PC-3 (cell line): ENCODE results near the gene RPS16. TPM values are rescaled to one million over a fixed set of nuclear protein-coding genes. Genes with fewer than 3 reads are reported as not detected.
A peak's percentile ranks its signal among the peaks of the same experiment; 100 is the strongest.

Experiments used
- ATAC-seq: fragments of 200-7000 bp; cut with Tn5 transposase; 2 replicates; pipeline ENCODE4 v1.9.1; 2020; ENCODE audit warnings: mild to moderate bottlenecking, moderate library complexity
- BruUV-seq: library from RNA; stranded (reverse); fragments of 400-500 nt; replicated peaks from 2 replicates; lab custom pipeline; 2021; lab: Mats Ljungman, UMichigan
- CTCF ChIA-PET: fragments of 300-600 bp; sonication (Branson Sonifier 250); formaldehyde crosslinking; loops from one replicate; lab custom pipeline; 2022; ENCODE audit warnings: antibody characterized with exemption; lab: Charles Lee
- POLR2A ChIA-PET: fragments of 300-600 bp; sonication (Branson Sonifier 250); formaldehyde crosslinking; loops from one replicate; lab custom pipeline; 2022; ENCODE audit warnings: antibody characterized with exemption; ENCODE audit not compliant: unreplicated experiment; lab: Charles Lee
- DNase-seq: peaks from one replicate; pipeline ENCODE4 v3.0.0-alpha.2; 2015
- H2AFZ ChIP-seq: fragments of 300-600 bp; sonication (generic); 2 replicates; pipeline ENCODE4 v1.6.0; 2016; ENCODE audit warnings: antibody characterized with exemption, low read length
- H3F3A ChIP-seq: fragments of 300-600 bp; sonication (generic); one replicate; pipeline ENCODE4 v1.6.0; 2017; ENCODE audit warnings: antibody characterized with exemption, low read length, control low read depth, mild to moderate bottlenecking; ENCODE audit not compliant: unreplicated experiment
- H3K27ac ChIP-seq: fragments of 300-600 bp; sonication (generic); 2 replicates; pipeline ENCODE4 v1.5.1; 2016; ENCODE audit warnings: mild to moderate bottlenecking, low read length
- H3K27me3 ChIP-seq: fragments of 300-600 bp; sonication (generic); 2 replicates; pipeline ENCODE4 v1.6.1; 2016; ENCODE audit warnings: low read length, mixed read lengths
- H3K36me3 ChIP-seq: fragments of 300-600 bp; sonication (generic); 2 replicates; pipeline ENCODE4 v1.6.1; 2016; ENCODE audit warnings: low read depth, mixed run types, low read length, mixed read lengths
- H3K4me1 ChIP-seq: fragments of 300-600 bp; sonication (generic); 2 replicates; pipeline ENCODE4 v1.5.1; 2016; ENCODE audit warnings: low read length; ENCODE audit not compliant: insufficient read depth
- H3K4me2 ChIP-seq: fragments of 300-600 bp; sonication (generic); 2 replicates; pipeline ENCODE4 v1.6.0; 2016; ENCODE audit warnings: low read length
- H3K4me3 ChIP-seq: fragments of 300-600 bp; sonication (generic); 2 replicates; pipeline ENCODE4 v1.5.1; 2016; ENCODE audit warnings: mild to moderate bottlenecking, low read length, mixed read lengths
- H3K79me2 ChIP-seq: fragments of 300-600 bp; sonication (generic); 2 replicates; pipeline ENCODE4 v1.6.1; 2017; ENCODE audit warnings: low read length, mixed read lengths
- H3K9ac ChIP-seq: fragments of 300-600 bp; sonication (generic); 2 replicates; pipeline ENCODE4 v1.6.0; 2016; ENCODE audit warnings: mild to moderate bottlenecking, low read length
- H3K9me2 ChIP-seq: fragments of 300-600 bp; sonication (generic); replicated peaks from 2 replicates; pipeline ENCODE4 v1.6.1; 2016; ENCODE audit warnings: mixed run types, low read length, mixed read lengths
- H3K9me3 ChIP-seq: fragments of 300-600 bp; sonication (generic); 2 replicates; pipeline ENCODE4 v1.6.1; 2016; ENCODE audit warnings: low read length, mixed read lengths
- H4K20me1 ChIP-seq: fragments of 300-600 bp; sonication (generic); 2 replicates; pipeline ENCODE4 v1.6.1; 2016; ENCODE audit warnings: low read length, mixed read lengths
- CTCF ChIP-seq: fragments of 300-600 bp; sonication (generic); conservative IDR thresholded peaks from 2 replicates; pipeline ENCODE4 v1.5.1; 2017; ENCODE audit warnings: antibody characterized with exemption, low read depth, mild to moderate bottlenecking, low read length
- EZH2 ChIP-seq: fragments of 300-600 bp; sonication (generic); IDR thresholded peaks from one replicate; pipeline ENCODE4 v1.6.1; 2017; ENCODE audit warnings: antibody characterized with exemption, mild to moderate bottlenecking, low read length; ENCODE audit not compliant: unreplicated experiment
- EZH2phosphoT487 ChIP-seq: fragments of 300-600 bp; sonication (generic); IDR thresholded peaks from 2 replicates; pipeline ENCODE4 v1.6.1; 2018; ENCODE audit warnings: mild to moderate bottlenecking, antibody characterized with exemption, low read length, borderline replicate concordance
- intact Hi-C: fragments of 100-400 bp; cut with micrococcal nuclease; formaldehyde crosslinking; loops from 2 replicates; pipeline ENCODE4 v1.9.0; 2023
- total RNA-seq: library from RNA; depleted of rRNA; stranded (reverse); fragments of >200 nt; gene quantifications from 2 replicates; pipeline ENCODE4 v1.2.3, GENCODE V29; 2014

The RPS16 gene
- total RNA-seq, 1 experiment from 2014 or later: 418 TPM

GRCh38 chr19:39407410-39407659, 28.4 kb downstream of the RPS16 start:
- H3K4me1 ChIP-seq: peaks cover 46% of the 10 kb centered on the region
- H3K79me2 ChIP-seq: peaks cover 22% of the 10 kb centered on the region
- H3K9me2 ChIP-seq: no peaks in the 10 kb centered on the region
- H3K36me3 ChIP-seq: peaks cover 9% of the 10 kb centered on the region
- no peak for DNase-seq
- no peak for ATAC-seq
- intact Hi-C loops: no loop called here
- no peaks in the 10 kb centered on the region for H3K27me3 ChIP-seq
- POLR2A ChIA-PET: interaction anchor here (0.6 kb wide), 2 partner anchors 9 to 28 kb away, joined by 4 to 5 read pairs; partner anchors contain the start of gene RPS16
- peak overlapping the region; percentile 100 for H3K4me3 ChIP-seq
- peak overlapping the region; percentile 83 for H3K27ac ChIP-seq
- CTCF ChIA-PET: no interaction called here
- no peaks in the 10 kb centered on the region for H3F3A ChIP-seq
- TF ChIP-seq CTCF: no peak
- no peak for TF ChIP-seq EZH2
- TF ChIP-seq EZH2phosphoT487: no peak
- H3K9ac ChIP-seq: peak overlapping the region; percentile 94
- no TSS peak for BruUV-seq
- H3K9me3 ChIP-seq: no peaks in the 10 kb centered on the region
- H3K4me2 ChIP-seq: peak overlapping the region; percentile 99
- peaks cover 20% of the 10 kb centered on the region for H4K20me1 ChIP-seq
- no peak overlapping the region for H2AFZ ChIP-seq

- Histone ChIP-seq H3K27me3 (no peaks in the 10 kb centered on the region), H4K20me1 (peaks cover 20% of the 10 kb centered on the region), H3K27ac (peak within 1 kb of the TSS; percentile 83), H3K9ac (peak within 1 kb of the TSS; percentile 94), H3K4me3 (peak within 1 kb of the TSS; percentile 100), H3K36me3 (peaks cover 9% of the 10 kb centered on the region), H3F3A (no peaks in the 10 kb centered on the region), H3K4me1 (peaks cover 51% of the 10 kb centered on the region), H2AFZ (peak within 1 kb of the TSS; percentile 45; the same call in 1 of the 2 replicates), H3K9me2 (no peaks in the 10 kb centered on the region), H3K79me2 (peaks cover 22% of the 10 kb centered on the region), H3K9me3 (no peaks in the 10 kb centered on the region), H3K4me2 (peak within 1 kb of the TSS; percentile 99)
- POLR2A ChIA-PET: interaction anchor here (0.6 kb wide), 2 partner anchors 100 to 757 kb away, joined by 3 to 4 read pairs; no protein-coding TSS in a partner anchor
- CTCF ChIA-PET: no interaction called here
- intact Hi-C loops: no loop called here
- DNase-seq (peak; percentile 64), ATAC-seq (peak; percentile 9)
- TF ChIP-seq CTCF: no peak
- no peak for TF ChIP-seq EZH2phosphoT487
- TF ChIP-seq EZH2: no peak
- TSS peak; percentile 80 for BruUV-seq
These were observed 28.9 kb downstream of the RPS16 start, which contains the start of gene ZFP36 for GRCh38 chr19:39406656-39407409. Gene ZFP36 (plus strand): TSS chr19:39406847. CDS start chr19:39406905, 58 bp downstream.
